Measurements from ENCODE around the gene CYB5R4.

The CYB5R4 gene

DNA sequence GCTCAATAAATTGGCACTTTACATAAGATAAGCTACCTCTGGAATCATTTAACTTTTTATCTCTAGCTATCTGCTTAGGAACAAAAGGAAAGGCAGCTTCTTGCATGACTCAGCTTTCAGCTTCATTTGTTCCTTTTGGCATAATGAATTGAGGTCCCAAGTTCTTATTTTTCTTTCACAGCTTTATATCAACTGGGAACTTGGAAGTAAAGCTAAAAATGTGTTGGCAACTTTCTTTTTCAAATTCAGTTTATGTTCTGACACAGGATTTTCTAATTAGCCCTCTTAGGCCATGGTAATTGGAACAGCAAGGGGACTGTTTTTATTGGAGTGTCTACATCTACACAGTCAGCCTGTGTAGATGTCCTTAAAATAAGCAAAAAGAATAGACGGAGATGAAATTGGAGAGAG is 118.8 kb downstream of the CYB5R4 start:
- TF ChIP-seq, protein P1, sequence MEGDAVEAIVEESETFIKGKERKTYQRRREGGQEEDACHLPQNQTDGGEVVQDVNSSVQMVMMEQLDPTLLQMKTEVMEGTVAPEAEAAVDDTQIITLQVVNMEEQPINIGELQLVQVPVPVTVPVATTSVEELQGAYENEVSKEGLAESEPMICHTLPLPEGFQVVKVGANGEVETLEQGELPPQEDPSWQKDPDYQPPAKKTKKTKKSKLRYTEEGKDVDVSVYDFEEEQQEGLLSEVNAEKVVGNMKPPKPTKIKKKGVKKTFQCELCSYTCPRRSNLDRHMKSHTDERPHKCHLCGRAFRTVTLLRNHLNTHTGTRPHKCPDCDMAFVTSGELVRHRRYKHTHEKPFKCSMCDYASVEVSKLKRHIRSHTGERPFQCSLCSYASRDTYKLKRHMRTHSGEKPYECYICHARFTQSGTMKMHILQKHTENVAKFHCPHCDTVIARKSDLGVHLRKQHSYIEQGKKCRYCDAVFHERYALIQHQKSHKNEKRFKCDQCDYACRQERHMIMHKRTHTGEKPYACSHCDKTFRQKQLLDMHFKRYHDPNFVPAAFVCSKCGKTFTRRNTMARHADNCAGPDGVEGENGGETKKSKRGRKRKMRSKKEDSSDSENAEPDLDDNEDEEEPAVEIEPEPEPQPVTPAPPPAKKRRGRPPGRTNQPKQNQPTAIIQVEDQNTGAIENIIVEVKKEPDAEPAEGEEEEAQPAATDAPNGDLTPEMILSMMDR (conservative IDR thresholded peaks at IDR 0.05; ENCODE audit: low read depth, low read length), result no peak
- no peak for DNase-seq (ENCODE audit: low read depth)
- no peak overlapping the region for H3K4me3 ChIP-seq (ENCODE audit: low read depth, low read length)

- TF ChIP-seq, protein P1 (conservative IDR thresholded peaks at IDR 0.05; ENCODE audit: low read depth, low read length), result no peak
- no peak overlapping the region for H3K4me3 ChIP-seq (ENCODE audit: low read depth, low read length)
- DNase-seq (ENCODE audit: low read depth), result no peak
Measured at GRCh38 chr6:83978997-83979396, 119.5 kb downstream of the CYB5R4 start.

- DNase-seq (ENCODE audit: low read depth), result no peak
- TF ChIP-seq, protein P1 (conservative IDR thresholded peaks at IDR 0.05; ENCODE audit: low read depth, low read length), result no peak
- no peak overlapping the region for H3K4me3 ChIP-seq (ENCODE audit: low read depth, low read length)
Measured at GRCh38 chr6:83984411-83984810, 124.9 kb downstream of the CYB5R4 start.

- DNase-seq (ENCODE audit: low read depth), result no peak
- TF ChIP-seq, protein P1 (conservative IDR thresholded peaks at IDR 0.05; ENCODE audit: low read depth, low read length), result no peak
- no peak overlapping the region for H3K4me3 ChIP-seq (ENCODE audit: low read depth, low read length)
Measured at GRCh38 chr6:83985308-83985713, 125.8 kb downstream of the CYB5R4 start.

- no peak for DNase-seq (ENCODE audit: low read depth)
- H3K4me3 ChIP-seq (ENCODE audit: low read depth, low read length), result no peak overlapping the region
- TF ChIP-seq, protein P1 (conservative IDR thresholded peaks at IDR 0.05; ENCODE audit: low read depth, low read length), result no peak
Measured at GRCh38 chr6:83985715-83986114, 126.2 kb downstream of the CYB5R4 start.

DNA sequence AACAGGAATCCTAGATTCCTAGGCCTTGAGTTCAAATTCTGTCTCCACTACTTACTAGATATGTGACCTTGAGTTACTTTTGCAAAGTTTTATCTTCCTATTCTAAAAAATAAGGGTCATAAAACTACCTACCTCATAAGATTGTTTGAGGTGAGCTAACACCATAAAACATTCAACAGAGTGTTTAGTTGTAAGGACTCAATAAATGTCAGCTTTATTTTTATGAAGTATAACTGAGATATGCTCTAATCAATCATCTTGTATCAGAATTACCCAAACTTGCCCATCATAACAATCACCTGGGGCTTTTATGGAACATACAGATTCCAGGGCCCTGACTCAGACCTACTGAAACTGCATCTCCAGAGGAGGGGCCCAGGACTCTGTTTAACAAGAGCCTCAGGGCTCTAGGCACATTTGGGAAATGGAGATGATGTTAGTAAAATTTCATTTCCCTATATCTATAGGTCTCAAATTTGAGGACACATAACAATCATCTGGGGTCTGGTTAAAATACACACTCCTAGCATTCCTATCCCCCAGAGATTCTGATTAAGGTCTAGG is 138.6 kb downstream of the CYB5R4 start:
- no peak for DNase-seq (ENCODE audit: low read depth)
- H3K4me3 ChIP-seq (ENCODE audit: low read depth, low read length), result no peak overlapping the region
- TF ChIP-seq, protein P1 (conservative IDR thresholded peaks at IDR 0.05; ENCODE audit: low read depth, low read length), result no peak

DNA sequence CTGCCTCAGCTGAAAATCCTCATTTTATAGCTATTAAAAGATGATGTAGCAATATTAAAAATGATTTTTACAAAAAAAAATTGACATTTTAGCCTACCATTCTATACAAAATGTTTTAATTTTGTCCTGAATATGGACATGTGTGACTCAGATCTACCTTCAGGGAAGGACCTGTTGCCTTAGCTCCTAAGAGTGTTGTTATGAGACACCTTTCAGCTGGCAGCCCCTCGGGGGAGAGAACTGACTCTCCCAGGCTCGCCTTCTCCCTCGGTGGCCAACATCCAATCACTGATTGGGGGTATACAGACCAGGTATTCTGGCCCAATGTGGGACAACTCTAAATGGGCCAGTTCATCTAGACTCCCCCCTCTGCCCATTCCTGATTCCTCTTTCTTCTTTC is 141.6 kb downstream of the CYB5R4 start:
- TF ChIP-seq, protein P1 (conservative IDR thresholded peaks at IDR 0.05; ENCODE audit: low read depth, low read length), result no peak
- DNase-seq (ENCODE audit: low read depth), result no peak
- no peak overlapping the region for H3K4me3 ChIP-seq (ENCODE audit: low read depth, low read length)
